ENCODE results near the gene MICU1.
"Not testable (repeated sequence)": the region's sequence is repeated elsewhere in the genome, so short reads cannot be mapped to it uniquely, and the experiment has no call there.

Gene MICU1

GRCh38 chr10:72445851-72446250 is 180.0 kb downstream of the MICU1 start:
- TF ChIP-seq CTCF (IDR thresholded peaks at IDR 0.05) = no peak
- H3K4me3 Mint-ChIP-seq = no peak overlapping the region
- peaks cover 25% of the 10 kb centered on the region for H3K36me3 Mint-ChIP-seq (ENCODE audit: low read depth)
- H3K27me3 Mint-ChIP-seq (ENCODE audit: low read depth, poor library complexity) = no peaks in the 10 kb centered on the region
- peaks cover 17% of the 10 kb centered on the region for H3K9me3 Mint-ChIP-seq
- no peak overlapping the region for H3K27ac Mint-ChIP-seq
- DNase-seq = no peak
- peaks cover 5% of the 10 kb centered on the region for H3K4me1 Mint-ChIP-seq

- not testable (repeated sequence) for DNase-seq; H3K4me3 Mint-ChIP-seq; H3K4me1 Mint-ChIP-seq; H3K27me3 Mint-ChIP-seq (ENCODE audit: low read depth, poor library complexity); H3K27ac Mint-ChIP-seq
- Mint-ChIP-seq H3K9me3 (peaks cover 46% of the 10 kb centered on the region), H3K36me3 (ENCODE audit: low read depth) (peaks cover 45% of the 10 kb centered on the region)
Observed at GRCh38 chr10:72442969-72443368, 182.9 kb downstream of the MICU1 start.

- no peaks in the 10 kb centered on the region for H3K27me3 Mint-ChIP-seq (ENCODE audit: low read depth, poor library complexity)
- peaks cover 43% of the 10 kb centered on the region for H3K36me3 Mint-ChIP-seq (ENCODE audit: low read depth)
- H3K9me3 Mint-ChIP-seq = peaks cover 37% of the 10 kb centered on the region
- no peaks in the 10 kb centered on the region for H3K4me1 Mint-ChIP-seq
- DNase-seq = no peak
- TF ChIP-seq CTCF (IDR thresholded peaks at IDR 0.05) = no peak
- H3K27ac Mint-ChIP-seq = no peak overlapping the region
- H3K4me3 Mint-ChIP-seq = no peak overlapping the region
Observed at GRCh38 chr10:72435570-72435969, 190.3 kb downstream of the MICU1 start.

- H3K27ac Mint-ChIP-seq; H3K27me3 Mint-ChIP-seq (ENCODE audit: low read depth, poor library complexity); H3K4me3 Mint-ChIP-seq; DNase-seq; H3K9me3 Mint-ChIP-seq; H3K36me3 Mint-ChIP-seq (ENCODE audit: low read depth); H3K4me1 Mint-ChIP-seq: not testable (repeated sequence)
Observed at GRCh38 chr10:72430936-72431335, 194.9 kb downstream of the MICU1 start.

- Mint-ChIP-seq H3K27ac (no peak overlapping the region), H3K27me3 (ENCODE audit: low read depth, poor library complexity) (no peaks in the 10 kb centered on the region), H3K9me3 (no peaks in the 10 kb centered on the region), H3K36me3 (ENCODE audit: low read depth) (no peaks in the 10 kb centered on the region), H3K4me3 (no peak overlapping the region), H3K4me1 (peaks cover 15% of the 10 kb centered on the region)
- no peak for DNase-seq
- TF ChIP-seq CTCF (IDR thresholded peaks at IDR 0.05) = no peak
Observed at GRCh38 chr10:72429931-72430330, 195.9 kb downstream of the MICU1 start.

GRCh38 chr10:72426986-72427385 is 198.9 kb downstream of the MICU1 start:
- Mint-ChIP-seq H3K36me3 (ENCODE audit: low read depth) (peaks cover 16% of the 10 kb centered on the region), H3K4me1 (peaks cover 15% of the 10 kb centered on the region), H3K27ac (peak overlapping the region; percentile 73), H3K27me3 (ENCODE audit: low read depth, poor library complexity) (peaks cover 2% of the 10 kb centered on the region), H3K4me3 (no peak overlapping the region), H3K9me3 (no peaks in the 10 kb centered on the region)
- no peak for TF ChIP-seq CTCF (IDR thresholded peaks at IDR 0.05)
- no peak for DNase-seq

GRCh38 chr10:72425133-72425532 is 200.7 kb downstream of the MICU1 start:
- Mint-ChIP-seq H3K4me3 (no peak overlapping the region), H3K9me3 (no peaks in the 10 kb centered on the region), H3K4me1 (peaks cover 15% of the 10 kb centered on the region), H3K36me3 (ENCODE audit: low read depth) (peaks cover 35% of the 10 kb centered on the region), H3K27ac (peak overlapping the region; percentile 59), H3K27me3 (ENCODE audit: low read depth, poor library complexity) (peaks cover 2% of the 10 kb centered on the region)
- TF ChIP-seq CTCF (IDR thresholded peaks at IDR 0.05) = no peak
- DNase-seq = no peak
